ENCODE data around the gene RSAD1. TPM values are rescaled to one million over a fixed set of nuclear protein-coding genes. Genes with fewer than 3 reads are reported as not detected.

Gene RSAD1
- total and polyA plus RNA-seq, 2 donors (not counting 3 experiments of a cell fraction or from before 2014, with no cell fraction given) = 20.3 to 35.5 TPM

GRCh38 chr17:50437409-50437808 lies 41.3 kb upstream of the RSAD1 start:
- DNase-seq (ENCODE audit: low read depth, low spot score) = no peak
- FAIRE-seq = no peak
- H3K4me3 ChIP-seq (replicated peaks in 1 of 3; ENCODE audit: insufficient read depth in 1 of 3, low read depth in 1 of 3, low read length in 3 of 3) = no peak overlapping the region
- H2AFZ ChIP-seq (ENCODE audit: low read depth, low read length) = no peak overlapping the region
- ChIA-PET CTCF (interaction anchor here (0.8 kb wide), 1 partner anchor 40 kb away, joined by 3 read pairs; the partner anchor contains the start of gene LRRC59), POLR2A (no interaction called here)
- no peak overlapping the region for H3K9ac ChIP-seq (replicated peaks; ENCODE audit: extremely low read depth, insufficient read depth, low read length)
- H3K27ac ChIP-seq (ENCODE audit: insufficient read depth, low read depth, low read length) = no peak overlapping the region
- no peaks in the 10 kb centered on the region for H3K9me3 ChIP-seq (replicated peaks; ENCODE audit: control insufficient read depth, insufficient read depth, low read length)
- H3K27me3 ChIP-seq (ENCODE audit: control insufficient read depth in 2 of 2, insufficient read depth in 2 of 2, low read length in 2 of 2) = no peaks in the 10 kb centered on the region
- peaks cover 0 to 4% of the 10 kb centered on the region in 2 experiments for H3K36me3 ChIP-seq (ENCODE audit: control insufficient read depth in 2 of 2, extremely low read depth in 1 of 2, insufficient read depth in 2 of 2, low read length in 2 of 2)
- H3K4me2 ChIP-seq (ENCODE audit: insufficient read depth, low read length) = no peak overlapping the region
- no TSS peak for BruUV-seq (replicated peaks)
- H4K20me1 ChIP-seq (replicated peaks; ENCODE audit: control insufficient read depth, extremely low read depth, insufficient read depth, low read length) = no peaks in the 10 kb centered on the region
- intact Hi-C loops (cut with micrococcal nuclease) (no loop called here), dilution Hi-C loops (cut with MboI; ENCODE audit: extremely low pct_ligation_motif_present, low sequenced_read_pairs) (no loop called here)
- H3K79me2 ChIP-seq (ENCODE audit: control insufficient read depth, insufficient read depth, low read length) = no peaks in the 10 kb centered on the region
- no peaks in the 10 kb centered on the region for H3K9me1 ChIP-seq (replicated peaks; ENCODE audit: control insufficient read depth, extremely low read depth, insufficient read depth, low read length)
- TF ChIP-seq POLR2A (IDR thresholded peaks at IDR 0.05; ENCODE audit: low read depth, low read length) = no peak
- TF ChIP-seq CTCF (IDR thresholded peaks at IDR 0.05; ENCODE audit: extremely low read depth in 1 of 2, insufficient read depth in 1 of 2, low read depth in 1 of 2, low read length in 2 of 2) = no peak
- no peak for TF ChIP-seq POLR2AphosphoS5 (IDR thresholded peaks at IDR 0.05; ENCODE audit: insufficient read depth, low read depth, low read length)
- no peak for TF ChIP-seq EZH2 (IDR thresholded peaks at IDR 0.05; ENCODE audit: borderline replicate concordance, low read depth, low read length, severe bottlenecking)
- no peak for TF ChIP-seq GATA2 (IDR thresholded peaks at IDR 0.05; ENCODE audit: insufficient read depth, insufficient read length, low read depth, low read length)
- no peak for TF ChIP-seq MAX (IDR thresholded peaks at IDR 0.05; ENCODE audit: insufficient read depth, insufficient read length)
- no peak for TF ChIP-seq JUN (IDR thresholded peaks at IDR 0.05; ENCODE audit: borderline replicate concordance, insufficient read depth, insufficient read length, low read depth)
- no peak for TF ChIP-seq FOS (IDR thresholded peaks at IDR 0.05; ENCODE audit: borderline replicate concordance, insufficient read depth, low read length)
- no peak for TF ChIP-seq MYC (IDR thresholded peaks at IDR 0.05; ENCODE audit: low read depth, low read length)
- no peaks in the 10 kb centered on the region for H3K4me1 ChIP-seq (ENCODE audit: control insufficient read depth, extremely low read depth, insufficient read depth, low read length)
